ENCODE measurements around the gene CPXM2. TPM values are rescaled to one million over a fixed set of nuclear protein-coding genes. Genes with fewer than 3 reads are reported as not detected.

Gene CPXM2
- total RNA-seq = not detected

DNA sequence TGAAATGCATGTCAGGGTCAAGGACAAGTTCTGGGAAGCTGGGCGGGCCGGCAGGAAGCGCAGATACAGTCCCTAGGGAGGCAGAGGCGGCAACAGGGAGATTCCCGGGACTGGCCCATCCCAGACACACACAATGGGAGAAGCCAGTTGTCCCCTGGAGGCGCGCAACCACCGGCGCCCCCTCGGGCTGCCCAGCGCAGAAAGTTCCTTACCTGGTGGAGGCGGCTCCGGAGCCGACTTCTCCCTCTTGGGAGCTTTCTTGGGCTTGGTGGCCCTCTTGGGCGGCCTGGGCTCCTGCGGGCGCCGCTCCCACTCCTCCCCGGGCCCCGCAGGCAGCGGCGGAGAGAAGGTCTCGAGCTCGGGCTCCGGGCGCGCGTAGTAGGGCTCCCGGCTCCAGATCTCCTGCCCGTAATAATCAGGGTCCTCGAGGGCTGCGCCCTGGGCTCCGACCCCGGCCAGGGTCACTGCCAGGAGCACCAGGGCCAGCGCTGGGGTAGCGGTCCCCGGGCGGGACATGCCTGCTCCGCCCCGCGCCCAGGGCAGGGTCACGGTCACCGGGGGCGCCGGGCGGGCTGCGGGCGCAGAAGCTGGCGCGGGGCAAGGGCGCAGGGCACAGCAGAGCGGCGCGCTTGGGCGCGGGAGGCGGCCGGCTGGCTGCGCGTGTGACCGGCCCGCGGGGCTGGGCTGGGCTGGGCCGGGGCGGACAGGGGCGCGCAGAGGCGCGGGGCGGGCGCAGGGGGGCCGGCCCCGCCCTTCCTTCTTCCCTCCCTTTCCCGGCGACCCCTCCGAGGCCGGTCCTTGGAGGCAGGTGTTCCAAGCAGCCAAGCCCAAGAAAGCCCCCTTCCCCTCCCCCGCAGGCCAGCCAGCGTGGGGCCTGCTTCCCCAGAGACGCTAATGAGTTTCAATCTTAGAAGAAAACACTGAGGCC lies at the start of gene CPXM2:
CPXM2 (minus strand) TSS at position 664 of the 928 bp plus-strand sequence; CDS start at position 516, 148 bp downstream.
- CTCF ChIA-PET = no interaction called here
- POLR2A ChIA-PET = no interaction called here

DNA sequence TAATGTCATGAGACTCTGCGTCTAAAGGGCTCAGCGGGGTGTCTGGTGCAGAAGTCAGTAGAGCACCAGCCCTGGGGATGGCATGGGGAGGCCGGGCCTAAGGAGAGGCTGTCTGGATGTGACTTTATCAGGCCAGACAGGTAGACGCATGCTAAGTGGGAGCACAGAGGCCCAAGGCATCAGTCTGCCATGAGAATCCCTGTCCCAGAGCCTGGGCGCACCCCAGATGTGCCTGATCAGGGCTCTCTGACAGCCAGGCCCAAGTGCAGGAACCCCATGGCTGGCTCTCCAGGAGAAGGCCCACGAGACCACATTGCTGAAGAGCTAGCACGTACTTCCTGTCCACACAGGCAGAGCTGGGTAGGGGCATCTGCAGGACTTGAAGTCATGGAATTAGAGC lies 48.0 kb upstream of the CPXM2 start:
- POLR2A ChIA-PET = no interaction called here
- CTCF ChIA-PET = no interaction called here

DNA sequence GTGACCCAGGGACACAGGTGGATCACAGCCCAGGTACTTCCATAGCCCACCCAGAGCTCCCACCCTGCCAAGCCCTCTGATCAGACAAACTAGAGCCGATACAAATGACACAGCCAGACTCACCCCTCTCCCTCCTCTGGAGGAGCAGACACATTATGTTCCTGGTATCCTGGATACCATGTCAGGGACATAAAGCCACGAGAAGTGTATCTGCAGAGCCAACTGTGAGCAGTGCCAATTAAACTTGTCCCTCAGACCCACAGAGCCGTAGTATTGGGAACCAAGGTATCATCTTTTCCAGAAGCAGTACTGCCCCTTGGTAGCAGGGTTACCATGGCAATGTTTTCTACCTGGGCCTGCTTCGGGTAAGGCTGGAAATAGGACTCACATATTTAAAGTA lies 47.3 kb upstream of the CPXM2 start:
- CTCF ChIA-PET = no interaction called here

DNA sequence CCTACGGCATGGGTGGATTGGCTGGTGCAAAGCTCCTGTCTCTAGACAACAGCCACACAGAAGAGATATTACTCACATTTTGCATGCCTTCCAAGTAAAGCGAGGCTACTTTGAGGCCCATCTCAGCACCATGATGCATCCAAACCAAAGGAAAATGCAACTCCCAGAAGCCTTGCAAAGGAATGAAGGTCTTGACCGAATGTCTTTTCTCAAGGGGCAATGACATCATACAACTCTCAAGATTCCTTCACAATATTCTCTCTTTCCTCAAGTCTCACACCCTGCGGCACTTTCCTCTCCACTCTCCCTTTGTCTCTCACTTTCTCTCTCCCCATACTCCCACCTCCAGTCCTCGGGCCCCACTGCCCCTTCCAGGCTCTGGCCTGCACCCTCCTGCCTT lies 44.8 kb upstream of the CPXM2 start:
- POLR2A ChIA-PET = no interaction called here
- CTCF ChIA-PET = no interaction called here

More for the DNA sequence above, 47.3 kb upstream of the CPXM2 start:
- POLR2A ChIA-PET = no interaction called here

DNA sequence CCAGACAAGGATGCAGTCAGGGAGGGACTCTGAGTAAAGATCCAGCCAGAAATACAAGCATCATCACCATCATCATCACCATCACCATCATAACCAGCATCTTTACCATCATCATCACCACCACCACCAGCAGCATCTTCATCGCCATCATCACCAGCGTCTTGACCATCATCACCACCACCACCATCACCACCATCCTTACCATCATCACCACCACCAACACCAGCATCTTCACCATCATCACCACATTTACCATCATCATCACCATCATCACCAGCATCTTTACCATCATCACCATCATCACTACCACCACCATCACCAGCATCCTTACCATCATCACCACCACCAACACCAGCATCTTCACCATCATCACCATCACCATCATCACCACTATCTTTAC lies 44.1 kb upstream of the CPXM2 start:
- ChIA-PET CTCF (no interaction called here), POLR2A (no interaction called here)

DNA sequence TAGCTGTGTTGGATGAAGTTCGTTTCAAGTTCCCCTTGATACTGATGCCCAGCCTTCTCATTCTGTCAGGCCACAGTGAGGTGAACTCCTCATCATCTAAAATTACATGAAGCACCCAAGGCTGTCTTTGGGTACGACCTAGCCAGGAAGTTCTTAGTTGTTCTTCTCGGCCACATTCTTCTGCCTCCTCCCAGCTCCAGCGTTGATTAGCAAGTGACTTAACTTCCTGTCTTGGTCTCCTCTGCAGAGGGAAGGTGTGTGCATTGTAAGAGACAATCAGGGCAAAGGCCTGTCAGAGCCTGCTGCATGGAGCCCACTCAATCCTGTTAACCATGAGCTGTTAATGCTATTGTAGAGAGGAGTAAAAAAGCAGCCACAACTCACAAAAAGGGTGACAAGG lies 43.2 kb upstream of the CPXM2 start:
- POLR2A ChIA-PET = no interaction called here
- CTCF ChIA-PET = no interaction called here

DNA sequence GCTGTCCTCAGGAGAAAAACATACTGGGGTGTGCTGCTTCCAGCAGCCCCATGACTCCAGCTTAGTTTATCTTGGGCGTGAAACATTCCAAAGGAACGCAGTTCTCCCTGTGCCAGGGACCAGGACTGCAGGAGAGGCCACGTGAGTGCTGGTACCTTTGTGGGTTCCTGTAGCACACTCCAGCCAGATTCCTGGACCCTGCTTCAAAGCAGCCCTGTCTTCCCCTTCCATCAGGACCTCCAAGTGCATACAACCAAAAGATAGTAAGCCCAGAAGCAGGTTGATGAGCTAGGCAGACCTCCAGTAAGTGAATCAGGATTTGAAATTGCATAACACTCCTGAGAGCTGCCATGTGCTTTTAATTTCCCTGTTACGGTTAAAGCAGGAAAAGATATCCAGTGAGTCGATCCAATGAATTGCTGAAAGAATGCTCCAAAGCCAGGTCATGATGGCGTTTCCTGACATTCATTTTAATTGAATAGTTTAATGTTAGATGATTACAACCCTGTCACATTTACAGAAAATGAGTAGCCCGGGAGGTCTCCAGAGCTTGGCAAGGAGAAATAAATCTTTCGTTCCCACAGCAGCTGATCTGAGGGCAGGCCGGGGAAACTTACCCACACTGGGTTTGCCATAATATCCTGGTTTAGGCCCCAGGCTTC lies 38.9 kb upstream of the CPXM2 start:
- ChIA-PET POLR2A (no interaction called here), CTCF (no interaction called here)

DNA sequence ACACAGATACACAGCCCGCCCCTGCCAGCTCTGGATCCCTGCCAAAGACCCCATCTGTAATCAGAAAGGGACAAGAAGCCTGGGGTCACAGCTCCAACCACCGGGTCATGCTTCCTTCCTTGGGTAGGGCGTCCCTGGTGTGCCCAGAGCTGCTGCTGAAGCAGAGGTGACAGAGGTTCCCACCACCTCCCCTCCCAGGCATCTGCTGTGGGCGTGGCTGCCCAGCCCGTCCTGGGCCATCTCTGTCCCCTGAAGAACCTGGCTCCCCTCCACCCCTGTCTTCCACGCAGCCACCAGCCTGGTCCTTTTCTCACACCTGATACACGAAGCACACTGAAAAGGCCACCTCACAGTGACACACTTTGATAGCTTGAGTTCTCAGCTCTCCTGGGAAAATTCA lies 38.2 kb upstream of the CPXM2 start:
- ChIA-PET CTCF (no interaction called here), POLR2A (no interaction called here)

DNA sequence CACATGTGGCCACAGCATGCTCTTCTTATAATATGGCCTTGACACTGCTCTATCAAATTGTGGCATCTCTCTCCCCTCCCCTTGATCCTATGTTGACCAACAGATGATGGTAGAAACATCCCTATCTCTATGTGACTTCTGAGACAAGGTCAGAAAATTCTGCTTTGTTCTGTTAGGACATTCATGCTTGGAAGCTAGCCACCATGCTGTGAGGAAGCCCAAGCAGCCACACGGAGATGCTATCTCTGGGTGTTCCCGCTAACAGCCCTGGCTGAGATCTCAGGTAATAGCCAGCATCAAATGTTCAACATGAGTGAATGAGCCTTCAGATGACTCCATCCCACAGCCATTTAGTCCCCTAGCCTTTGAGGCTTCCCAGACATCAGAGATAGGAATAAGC lies 36.8 kb upstream of the CPXM2 start:
- ChIA-PET POLR2A (no interaction called here), CTCF (no interaction called here)

DNA sequence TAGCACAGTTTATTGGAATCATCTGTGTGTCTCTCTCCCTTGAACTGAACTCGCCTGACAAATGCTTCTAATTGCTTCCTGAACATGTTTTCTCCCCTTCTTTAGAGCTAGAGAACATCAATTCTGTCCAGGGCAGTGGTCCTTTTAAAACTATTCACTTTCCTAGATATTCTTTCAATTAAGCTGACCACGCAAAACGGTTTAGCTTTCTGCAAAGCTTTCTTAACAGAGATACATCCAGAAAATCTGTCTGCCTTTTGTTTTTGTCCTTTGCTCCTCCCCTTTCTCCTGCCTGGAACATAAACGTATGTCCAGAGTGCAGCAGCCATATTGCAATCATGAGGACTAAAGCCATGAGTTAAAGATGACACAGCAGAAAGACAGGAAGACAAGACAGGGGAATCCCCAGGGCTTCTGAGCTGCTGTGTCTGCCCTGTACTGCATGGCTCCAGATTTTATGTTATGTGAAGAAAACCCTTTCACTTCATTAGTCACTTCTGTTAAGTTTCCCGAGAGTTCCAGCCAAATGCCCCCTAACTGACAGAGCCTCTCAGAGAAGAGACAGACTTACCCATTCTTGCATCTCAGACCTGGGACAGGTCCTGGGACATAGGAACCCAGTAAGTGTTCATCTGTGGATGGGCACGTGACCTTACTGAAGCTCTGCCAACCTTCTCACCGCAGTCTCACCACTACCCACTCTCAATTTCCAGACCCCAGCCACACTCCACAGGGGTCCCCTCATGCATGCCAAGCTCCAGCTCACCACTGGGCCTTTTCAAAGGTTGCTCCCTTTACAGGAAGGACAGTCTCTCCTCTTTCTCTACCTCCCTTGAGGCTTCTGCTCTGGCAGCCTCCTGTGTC lies 35.0 kb upstream of the CPXM2 start:
- ChIA-PET CTCF (no interaction called here), POLR2A (no interaction called here)

DNA sequence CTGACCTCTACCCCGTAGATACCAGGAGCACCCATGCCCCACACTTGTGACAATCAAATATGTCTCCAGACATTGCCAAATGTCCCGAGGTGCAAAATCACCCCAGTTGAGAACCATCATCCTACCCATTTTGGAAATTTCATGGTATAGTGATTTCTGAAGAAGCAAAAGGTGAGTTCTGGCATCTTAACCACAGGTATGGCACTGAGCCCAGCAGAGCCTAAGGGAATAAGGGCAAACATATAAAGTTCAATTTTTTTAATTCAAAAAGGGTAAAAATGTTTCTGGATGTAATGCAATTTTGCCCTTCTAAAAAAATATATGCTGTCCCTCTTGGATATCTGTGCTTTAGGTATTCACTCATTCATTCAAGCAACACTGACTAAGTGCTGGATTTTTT lies 30.5 kb upstream of the CPXM2 start:
- ChIA-PET CTCF (no interaction called here), POLR2A (no interaction called here)

DNA sequence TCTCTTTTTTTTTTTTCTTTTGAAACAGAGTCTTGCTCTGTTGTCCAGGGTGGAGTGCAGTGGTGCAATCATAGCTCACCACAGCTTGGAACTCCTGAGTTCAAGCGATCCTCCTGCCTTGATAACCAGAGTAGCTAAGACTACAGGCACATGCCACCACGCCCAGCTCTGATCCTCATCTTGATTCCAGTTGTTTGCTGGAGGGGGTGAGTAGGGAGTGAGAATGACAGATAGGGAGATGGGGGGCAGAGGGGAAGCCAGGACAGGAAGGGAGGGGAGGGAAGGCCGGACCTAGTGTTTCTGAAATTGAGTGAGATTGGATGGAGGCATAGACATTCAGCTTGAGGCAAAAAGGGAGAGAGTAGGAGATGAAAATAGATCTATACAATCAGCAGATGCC lies 25.2 kb upstream of the CPXM2 start:
- CTCF ChIA-PET = interaction anchor here (0.6 kb wide), 1 partner anchor 254 kb away, joined by 3 read pairs; no protein-coding TSS in a partner anchor
- POLR2A ChIA-PET = no interaction called here

DNA sequence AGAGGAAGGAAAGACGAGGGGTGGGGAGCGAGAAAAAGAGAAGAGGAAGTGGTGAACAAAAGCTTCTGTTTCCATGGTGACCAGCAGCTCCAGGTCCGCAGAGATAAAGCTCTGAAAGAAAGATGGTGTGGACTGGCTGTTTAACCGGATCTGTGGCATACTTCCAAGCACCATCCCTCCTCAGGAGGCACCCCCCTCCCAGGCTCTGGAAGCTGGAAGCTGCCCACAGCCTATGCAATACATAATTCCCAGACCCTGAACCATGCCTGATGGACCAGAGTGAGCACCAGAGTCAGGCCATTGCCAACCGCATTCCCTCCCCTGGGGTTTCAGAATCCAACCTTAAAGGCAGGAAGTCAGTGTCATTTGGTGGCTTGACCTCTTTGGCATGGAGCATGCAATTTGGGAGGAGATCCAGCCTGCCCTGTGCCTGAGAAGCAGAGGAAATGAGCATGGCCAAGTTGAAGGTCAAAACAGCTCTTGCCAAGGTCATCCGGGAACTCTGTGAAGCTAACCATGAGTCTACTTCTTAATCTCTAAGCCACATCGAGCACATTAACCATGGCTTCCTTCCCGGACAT lies 22.2 kb upstream of the CPXM2 start:
- POLR2A ChIA-PET = no interaction called here
- CTCF ChIA-PET = no interaction called here

DNA sequence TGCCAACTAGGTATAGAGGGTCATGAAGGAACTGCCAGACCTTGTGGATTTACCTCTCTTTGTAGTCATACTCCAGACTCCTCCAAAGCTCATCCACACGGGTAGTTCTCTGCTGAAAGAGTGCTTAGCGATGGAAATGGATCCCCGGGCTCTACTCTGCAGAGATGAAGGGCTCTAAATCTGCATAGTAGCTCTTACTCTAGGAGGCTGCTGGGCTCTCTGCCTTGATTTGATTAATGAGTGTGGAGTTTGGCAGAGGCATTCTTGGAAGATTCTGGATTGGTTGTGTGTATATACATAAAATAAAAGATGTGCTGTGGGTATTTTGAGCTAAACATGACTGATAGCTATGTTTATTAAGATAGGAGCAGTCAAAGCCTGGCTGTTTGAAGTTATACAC lies 21.3 kb upstream of the CPXM2 start:
- CTCF ChIA-PET = no interaction called here
- POLR2A ChIA-PET = no interaction called here

DNA sequence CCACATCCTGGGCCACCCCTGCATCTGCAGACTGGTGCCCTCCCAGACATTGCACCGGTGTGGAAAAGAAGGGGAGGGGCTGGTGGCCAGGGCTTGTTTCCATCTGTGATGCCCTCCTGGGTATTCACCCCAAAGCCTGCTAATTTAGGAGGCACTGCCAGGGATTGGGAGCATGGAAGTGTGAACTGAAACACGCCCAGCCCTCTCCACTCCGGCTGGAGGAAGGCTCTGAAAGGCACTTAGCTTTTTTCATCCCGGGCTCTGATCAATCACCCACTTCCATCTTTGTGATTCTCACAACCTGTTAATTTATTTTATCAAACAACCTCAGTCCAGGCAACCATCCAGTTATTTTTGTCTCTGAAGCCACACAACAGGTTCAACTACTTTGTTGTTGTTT lies 20.9 kb upstream of the CPXM2 start:
- ChIA-PET POLR2A (no interaction called here), CTCF (no interaction called here)

DNA sequence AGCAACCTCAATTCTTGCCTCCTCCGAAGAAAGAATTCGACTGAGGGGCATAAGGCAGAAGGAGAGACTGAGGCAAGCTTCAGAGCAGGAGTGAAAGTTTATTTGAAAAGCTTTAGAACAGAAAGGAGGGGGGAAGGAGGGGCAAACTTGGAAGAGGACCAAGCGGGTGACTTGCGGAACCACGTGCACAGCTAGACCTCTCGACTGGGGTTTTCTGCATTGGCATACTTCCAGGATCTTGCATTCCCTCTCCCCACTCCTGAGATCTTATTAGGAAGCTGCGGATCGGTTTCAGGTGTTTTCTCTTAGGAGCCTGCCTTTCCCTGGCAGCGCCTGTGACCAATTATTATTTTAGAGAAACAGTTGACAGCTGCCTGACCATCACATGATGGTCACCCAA lies 20.3 kb upstream of the CPXM2 start:
- CTCF ChIA-PET = no interaction called here
- POLR2A ChIA-PET = no interaction called here

DNA sequence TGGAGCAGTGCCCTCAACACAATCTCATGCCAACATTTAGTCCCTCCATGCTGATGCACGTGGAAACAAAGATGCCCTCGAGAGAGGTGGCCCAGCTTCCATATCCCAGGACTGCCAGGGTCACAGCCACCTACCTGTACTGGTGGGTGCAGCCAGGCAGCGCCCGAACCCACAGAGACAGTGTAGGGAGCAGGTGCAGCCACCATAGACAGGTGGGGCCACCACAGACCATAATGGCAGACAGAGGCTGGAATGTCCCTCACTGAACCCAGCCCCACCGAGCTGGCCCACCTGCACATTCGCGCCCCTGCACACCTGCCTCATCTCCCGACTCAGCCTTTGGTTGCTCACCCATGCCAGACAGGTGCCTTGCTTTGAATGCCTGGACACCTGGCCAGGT lies 18.3 kb upstream of the CPXM2 start:
- POLR2A ChIA-PET = no interaction called here
- CTCF ChIA-PET = no interaction called here

DNA sequence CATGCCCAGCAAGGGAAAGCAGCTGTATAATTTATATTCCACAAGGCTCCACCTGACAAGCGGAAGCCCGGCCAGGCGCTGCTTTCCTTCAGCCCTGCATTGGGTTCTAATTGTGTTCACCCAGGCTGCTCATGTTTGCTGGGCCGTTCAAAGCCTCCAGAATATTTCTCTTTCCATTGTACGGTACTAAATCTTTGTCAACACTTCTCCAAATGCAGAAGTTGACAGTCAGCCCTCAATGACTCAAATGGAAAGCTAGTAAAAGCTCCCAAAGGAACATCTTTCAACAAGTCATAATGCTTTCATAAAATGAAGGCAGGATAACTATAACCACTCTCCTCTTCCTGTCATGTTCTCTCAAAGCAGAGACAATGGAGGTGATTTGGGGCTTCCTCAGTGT lies 17.8 kb upstream of the CPXM2 start:
- POLR2A ChIA-PET = no interaction called here
- CTCF ChIA-PET = no interaction called here

DNA sequence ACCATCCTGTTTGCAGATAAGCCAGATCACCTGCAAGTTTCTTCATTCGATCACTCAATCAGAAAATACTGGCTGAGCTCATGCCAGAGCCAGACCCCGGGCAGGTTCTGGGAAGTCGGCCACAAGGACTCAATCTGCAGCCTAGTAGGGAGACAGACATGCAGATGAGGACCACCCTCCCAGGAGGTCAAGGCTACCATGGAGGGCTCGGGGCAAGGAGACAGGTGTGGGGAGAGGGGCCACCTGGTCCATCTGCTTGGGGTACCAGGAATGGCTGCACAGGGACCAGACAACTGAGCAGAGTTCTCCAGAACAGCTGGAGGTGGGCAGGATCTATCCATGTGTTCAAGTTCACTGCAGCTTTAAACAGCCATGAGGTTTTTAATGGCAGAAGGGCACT lies 16.8 kb upstream of the CPXM2 start:
- POLR2A ChIA-PET = no interaction called here
- CTCF ChIA-PET = no interaction called here

DNA sequence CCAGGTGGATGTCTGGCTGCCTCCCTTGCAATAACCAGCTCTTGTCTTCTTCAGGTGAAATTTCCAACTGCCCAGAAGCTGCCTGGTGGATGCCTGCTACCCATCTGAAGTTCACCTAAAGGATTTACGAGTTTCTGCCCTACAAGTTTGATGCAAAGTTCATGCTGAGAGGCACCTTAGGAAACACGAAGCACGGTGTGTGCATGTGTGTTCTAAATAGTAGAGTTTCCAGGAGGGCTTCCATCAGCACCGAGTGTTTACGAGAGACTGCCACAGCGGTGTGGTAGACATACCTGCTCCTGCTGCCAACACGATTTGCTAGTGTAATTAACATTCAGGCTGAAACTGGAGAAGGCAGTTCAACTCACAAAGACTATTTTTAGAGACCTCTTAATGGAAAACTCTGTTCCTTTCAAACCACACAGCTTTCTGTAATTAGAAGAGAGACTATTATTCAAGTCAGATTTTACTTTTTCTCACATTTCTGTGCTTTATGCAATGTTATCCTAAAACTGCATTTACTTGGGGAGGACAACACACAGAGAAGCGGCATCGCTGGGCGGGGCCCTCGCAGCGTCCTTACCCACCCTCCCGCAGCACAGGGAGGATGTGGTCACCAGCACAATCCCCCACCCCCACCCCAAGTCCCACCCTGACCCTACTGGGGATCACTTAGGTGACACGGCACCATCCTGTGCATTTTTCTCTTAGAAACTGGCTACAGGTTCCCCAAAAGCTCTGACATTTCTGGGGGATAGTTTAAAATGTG lies 15.5 kb upstream of the CPXM2 start:
- POLR2A ChIA-PET = interaction anchor here (0.7 kb wide), 1 partner anchor 1444 kb away, joined by 11 read pairs; no protein-coding TSS in a partner anchor
- CTCF ChIA-PET = no interaction called here

All from activated CD8-positive, alpha-beta memory T cell treated with anti-CD3 and anti-CD28 coated beads for 36 hours (primary cell).